Fibroblast of lung (primary cell): ENCODE results near the gene DNAJB13. TPM values are rescaled to one million over a fixed set of nuclear protein-coding genes. Genes with fewer than 3 reads are reported as not detected.

Experiments used
- DNase-seq, 2 donors: peaks; one replicate each; pipeline versions ENCODE4 v3.0.0 to v3.0.0-alpha.2; 2010; ENCODE audit warnings: low read depth in 2 of 2
- H2AFZ ChIP-seq: 2 replicates; pipeline ENCODE4 v1.5.1; 2012; ENCODE audit warnings: low read length, control low read depth, inconsistent platforms
- H3K27ac ChIP-seq: 2 replicates; pipeline ENCODE4 v1.5.1; 2011; ENCODE audit warnings: low read length, control low read depth; ENCODE audit not compliant: insufficient read depth
- H3K27me3 ChIP-seq: 2 replicates; pipeline ENCODE4 v1.5.1; 2011; ENCODE audit warnings: mild to moderate bottlenecking, low read length; ENCODE audit not compliant: control insufficient read depth, insufficient read depth
- H3K36me3 ChIP-seq: 2 replicates; pipeline ENCODE4 v1.5.1; 2011; ENCODE audit warnings: low read length; ENCODE audit not compliant: control insufficient read depth, insufficient read depth
- H3K4me1 ChIP-seq: 2 replicates; pipeline ENCODE4 v1.5.1; 2011; ENCODE audit warnings: low read length; ENCODE audit not compliant: control insufficient read depth, insufficient read depth; ENCODE audit errors: extremely low read depth
- H3K4me2 ChIP-seq: 2 replicates; pipeline ENCODE4 v1.5.1; 2011; ENCODE audit warnings: low read length, control low read depth; ENCODE audit not compliant: insufficient read depth; ENCODE audit errors: extremely low read depth
- H3K4me3 ChIP-seq, 4 experiments: fragments of 200-600 bp in 1 of 4; sonication (generic) in 1 of 4; replicated peaks in 1 of 4; 2 replicates each; pipeline ENCODE4 v1.5.1; 2011 to 2016; ENCODE audit warnings: low read length in 4 of 4, low read depth in 3 of 4, mild to moderate bottlenecking in 3 of 4, control low read depth in 2 of 4, inconsistent platforms in 1 of 4, mixed read lengths in 1 of 4; ENCODE audit not compliant: insufficient read depth in 1 of 4; ENCODE audit errors: control extremely low read depth in 1 of 4
- H3K79me2 ChIP-seq: 2 replicates; pipeline ENCODE4 v1.5.1; 2012; ENCODE audit warnings: mild to moderate bottlenecking, low read length, inconsistent platforms; ENCODE audit not compliant: control insufficient read depth, insufficient read depth
- H3K9ac ChIP-seq: 2 replicates; pipeline ENCODE4 v1.5.1; 2011; ENCODE audit warnings: mild to moderate bottlenecking, low read length, control low read depth; ENCODE audit not compliant: insufficient read depth
- H3K9me3 ChIP-seq: 2 replicates; pipeline ENCODE4 v1.5.1; 2012; ENCODE audit warnings: low read depth, low read length; ENCODE audit not compliant: control insufficient read depth, insufficient read depth
- H4K20me1 ChIP-seq: 2 replicates; pipeline ENCODE4 v1.5.1; 2011; ENCODE audit warnings: low read length; ENCODE audit not compliant: control insufficient read depth, insufficient read depth; ENCODE audit errors: extremely low read depth
- CTCF ChIP-seq, 2 donors: IDR thresholded peaks in 1 of 2; conservative IDR thresholded peaks in 1 of 2; 1 replicate in 1 of 2; 2 replicates in 1 of 2; pipeline ENCODE4 v1.5.1; 2011 to 2012; ENCODE audit warnings: low read length in 2 of 2, control low read depth in 1 of 2, inconsistent platforms in 1 of 2, low read depth in 1 of 2, mild to moderate bottlenecking in 1 of 2
- EZH2 ChIP-seq: IDR thresholded peaks from 2 replicates; pipeline ENCODE4 v1.5.1; 2012; ENCODE audit warnings: low read length, control low read depth, mild to moderate bottlenecking; ENCODE audit errors: missing control alignments
- polyA plus RNA-seq, 2 donors: library from polyadenylated mRNA; depleted of rRNA in 1 of 2; stranded (reverse) in 1 of 2; unstranded in 1 of 2; fragments of >200 nt; gene quantifications; 2 replicates each; pipeline ENCODE4 v1.2.1, GENCODE V29; 2011 to 2012; ENCODE audit warnings: missing spikeins in 1 of 2
- total RNA-seq: library from RNA; depleted of rRNA; stranded (reverse); fragments of >200 nt; gene quantifications from 2 replicates; pipeline ENCODE4 v1.2.1, GENCODE V29; 2014

Gene DNAJB13
- total and polyA plus RNA-seq, 2 donors (not counting 1 experiment from before 2014, with no cell fraction given) = 0.10 to 0.17 TPM

GRCh38 chr11:73912026-73912425 lies 38.8 kb upstream of the DNAJB13 start:
- no peaks in the 10 kb centered on the region for H3K9me3 ChIP-seq
- no peaks in the 10 kb centered on the region for H3K36me3 ChIP-seq
- no peaks in the 10 kb centered on the region for H3K27me3 ChIP-seq
- H3K9ac ChIP-seq = no peak overlapping the region
- no peak overlapping the region for H2AFZ ChIP-seq
- no peak overlapping the region for H3K4me2 ChIP-seq
- H3K27ac ChIP-seq = no peak overlapping the region
- TF ChIP-seq EZH2 = no peak
- TF ChIP-seq CTCF (conservative IDR thresholded peaks at IDR 0.05 in 1 of 2, IDR thresholded peaks at IDR 0.05 in 1 of 2; ENCODE audit: low read depth in 1 of 2, low read length in 2 of 2) = no peak
- no peaks in the 10 kb centered on the region for H3K79me2 ChIP-seq
- H3K4me3 ChIP-seq = no peak overlapping the region
- H3K4me1 ChIP-seq = no peaks in the 10 kb centered on the region
- DNase-seq = no peak
- no peaks in the 10 kb centered on the region for H4K20me1 ChIP-seq

GRCh38 chr11:73913472-73913871 lies 37.4 kb upstream of the DNAJB13 start:
- Histone ChIP-seq H3K9me3 (no peaks in the 10 kb centered on the region), H3K27ac (no peak overlapping the region), H3K4me2 (no peak overlapping the region), H3K9ac (no peak overlapping the region), H3K4me1 (no peaks in the 10 kb centered on the region), H4K20me1 (no peaks in the 10 kb centered on the region), H2AFZ (no peak overlapping the region), H3K79me2 (no peaks in the 10 kb centered on the region), H3K27me3 (no peaks in the 10 kb centered on the region), H3K36me3 (no peaks in the 10 kb centered on the region), H3K4me3 (no peak overlapping the region)
- DNase-seq = no peak
- TF ChIP-seq EZH2 (no peak), CTCF (conservative IDR thresholded peaks at IDR 0.05 in 1 of 2, IDR thresholded peaks at IDR 0.05 in 1 of 2; ENCODE audit: low read depth in 1 of 2, low read length in 2 of 2) (no peak)

GRCh38 chr11:73914284-73914683 lies 36.5 kb upstream of the DNAJB13 start:
- Histone ChIP-seq H3K4me2 (no peak overlapping the region), H3K36me3 (no peaks in the 10 kb centered on the region), H3K4me3 (no peak overlapping the region), H3K9ac (no peak overlapping the region), H3K27me3 (no peaks in the 10 kb centered on the region), H3K4me1 (no peaks in the 10 kb centered on the region), H3K27ac (no peak overlapping the region), H4K20me1 (no peaks in the 10 kb centered on the region), H2AFZ (no peak overlapping the region), H3K9me3 (no peaks in the 10 kb centered on the region), H3K79me2 (no peaks in the 10 kb centered on the region)
- no peak for DNase-seq
- TF ChIP-seq EZH2 = no peak
- no peak for TF ChIP-seq CTCF (conservative IDR thresholded peaks at IDR 0.05 in 1 of 2, IDR thresholded peaks at IDR 0.05 in 1 of 2; ENCODE audit: low read depth in 1 of 2, low read length in 2 of 2)
